Uterus (tissue), 2 donors: ENCODE measurements around the gene SPATA9.

ENCODE experiments used
- CTCF ChIP-seq, 4 experiments: fragments of 200-600 bp in 2 of 4; fragments of 450-650 bp in 2 of 4; sonication (generic) in 2 of 4; IDR thresholded peaks; one replicate each; pipeline ENCODE4 v1.5.1; 2016 to 2019; ENCODE audit warnings: antibody characterized with exemption in 4 of 4, mild to moderate bottlenecking in 2 of 4, moderate library complexity in 1 of 4
- POLR2A ChIP-seq, 2 donors: fragments of 450-650 bp; IDR thresholded peaks; one replicate each; pipeline ENCODE4 v1.6.1; 2016; ENCODE audit warnings: antibody characterized with exemption in 2 of 2, mild to moderate bottlenecking in 1 of 2, moderate library complexity in 1 of 2

GRCh38 chr5:95697781-95698681 is 15.2 kb upstream of the SPATA9 start:
- TF ChIP-seq POLR2A (IDR thresholded peaks at IDR 0.05) (no peak), CTCF (IDR thresholded peaks at IDR 0.05) (no peak)
